IMR-90 (cell line): Measurements from ENCODE around the gene HSP90AB1. TPM values are rescaled to one million over a fixed set of nuclear protein-coding genes. Genes with fewer than 3 reads are reported as not detected.

Experiments used
- ATAC-seq: fragments of 200-7000 bp; cut with Tn5 transposase; 2 replicates; pipeline ENCODE4 v1.9.1; 2020; ENCODE audit warnings: low read depth, mild to moderate bottlenecking, moderate library complexity
- BruUV-seq: library from RNA; stranded (reverse); fragments of 400-500 nt; replicated peaks from 2 replicates; lab custom pipeline; 2021; lab: Mats Ljungman, UMichigan
- CTCF ChIA-PET: fragments of 300-600 bp; formaldehyde crosslinking; extraction: SDS; loops from one replicate; lab custom pipeline; 2021; ENCODE audit warnings: antibody characterized with exemption; lab: Yijun Ruan, JAX
- POLR2A ChIA-PET: fragments of 300-600 bp; sonication (Branson Sonifier 250); formaldehyde crosslinking; loops from one replicate; lab custom pipeline; 2022; ENCODE audit warnings: antibody characterized with exemption; ENCODE audit not compliant: unreplicated experiment; lab: Charles Lee
- DNase-seq: peaks from one replicate; pipeline ENCODE4 v3.0.0; 2013
- H2AFZ ChIP-seq: replicated peaks from 2 replicates; pipeline ENCODE3; 2013; ENCODE audit warnings: low read length, mild to moderate bottlenecking; ENCODE audit not compliant: poor library complexity
- H2AK5ac ChIP-seq: 2 replicates; pipeline ENCODE4 v1.6.1; 2013; ENCODE audit warnings: low read depth, low read length, inconsistent platforms
- H2AK9ac ChIP-seq: replicated peaks from 2 replicates; pipeline ENCODE3; 2013; ENCODE audit warnings: mild to moderate bottlenecking, low read depth, low read length, moderate library complexity; ENCODE audit not compliant: poor library complexity
- H2BK120ac ChIP-seq: 2 replicates; pipeline ENCODE4 v1.6.1; 2013; ENCODE audit warnings: low read depth, low read length, inconsistent platforms
- H2BK15ac ChIP-seq: 3 replicates; pipeline ENCODE4 v1.6.1; 2013; ENCODE audit warnings: low read depth, low read length, inconsistent platforms
- H2BK20ac ChIP-seq: 2 replicates; pipeline ENCODE4 v1.6.1; 2013; ENCODE audit warnings: low read depth, mild to moderate bottlenecking, inconsistent platforms, low read length, moderate library complexity
- H2BK5ac ChIP-seq: 2 replicates; pipeline ENCODE4 v1.6.1; 2013; ENCODE audit warnings: mild to moderate bottlenecking, low read depth, low read length, inconsistent platforms; ENCODE audit not compliant: poor library complexity, severe bottlenecking
- H3K14ac ChIP-seq: replicated peaks from 2 replicates; pipeline ENCODE4 v1.6.1; 2013; ENCODE audit warnings: low read depth, low read length, inconsistent platforms
- H3K18ac ChIP-seq: 2 replicates; pipeline ENCODE4 v1.6.1; 2013; ENCODE audit warnings: low read depth, low read length, control low read depth
- H3K23ac ChIP-seq: 2 replicates; pipeline ENCODE4 v1.6.1; 2013; ENCODE audit warnings: low read depth, low read length, inconsistent platforms
- H3K27ac ChIP-seq: 2 replicates; pipeline ENCODE4 v1.5.1; 2013; ENCODE audit warnings: mild to moderate bottlenecking, control low read depth, low read length; ENCODE audit not compliant: insufficient read depth
- H3K27me3 ChIP-seq: 2 replicates; pipeline ENCODE4 v1.6.1; 2013; ENCODE audit warnings: low read length; ENCODE audit not compliant: control insufficient read depth, insufficient read depth
- H3K36me3 ChIP-seq: 2 replicates; pipeline ENCODE4 v1.6.1; 2013; ENCODE audit warnings: low read length, mixed read lengths; ENCODE audit not compliant: control insufficient read depth, insufficient read depth
- H3K4ac ChIP-seq: 2 replicates; pipeline ENCODE4 v1.6.1; 2013; ENCODE audit warnings: low read depth, low read length, inconsistent platforms
- H3K4me1 ChIP-seq: 2 replicates; pipeline ENCODE4 v1.6.1; 2013; ENCODE audit warnings: low read length, mixed read lengths; ENCODE audit not compliant: control insufficient read depth, insufficient read depth
- H3K4me2 ChIP-seq: 2 replicates; pipeline ENCODE4 v1.6.1; 2013; ENCODE audit warnings: low read depth, mild to moderate bottlenecking, control low read depth, low read length, moderate library complexity
- H3K4me3 ChIP-seq: 2 replicates; pipeline ENCODE4 v1.5.1; 2013; ENCODE audit warnings: low read depth, mild to moderate bottlenecking, control low read depth, low read length, moderate library complexity; ENCODE audit not compliant: insufficient read depth
- H3K56ac ChIP-seq: 2 replicates; pipeline ENCODE4 v1.6.1; 2013; ENCODE audit warnings: low read length, inconsistent platforms; ENCODE audit not compliant: insufficient read depth; ENCODE audit errors: extremely low read depth
- H3K79me1 ChIP-seq, 2 experiments: 2 replicates each; pipeline ENCODE4 v1.6.1; 2013; ENCODE audit warnings: low read length in 2 of 2, inconsistent platforms in 1 of 2, low read depth in 1 of 2
- H3K9ac ChIP-seq: 2 replicates; pipeline ENCODE4 v1.6.1; 2013; ENCODE audit warnings: low read depth, low read length, control low read depth
- H3K9me1 ChIP-seq: 2 replicates; pipeline ENCODE4 v1.6.1; 2013; ENCODE audit warnings: low read length, inconsistent platforms; ENCODE audit not compliant: insufficient read depth
- H3K9me3 ChIP-seq: 2 replicates; pipeline ENCODE4 v1.6.1; 2013; ENCODE audit warnings: low read length; ENCODE audit not compliant: control insufficient read depth, insufficient read depth
- H4K20me1 ChIP-seq: 2 replicates; pipeline ENCODE4 v1.6.1; 2013; ENCODE audit warnings: low read length, inconsistent platforms; ENCODE audit not compliant: insufficient read depth
- H4K5ac ChIP-seq: 2 replicates; pipeline ENCODE4 v1.6.1; 2013; ENCODE audit warnings: mild to moderate bottlenecking, low read depth, low read length, control low read depth
- H4K8ac ChIP-seq, 2 experiments: 2 replicates each; pipeline ENCODE4 v1.6.1; 2013; ENCODE audit warnings: low read depth in 2 of 2, low read length in 2 of 2, control low read depth in 1 of 2, inconsistent platforms in 1 of 2
- H4K91ac ChIP-seq: 2 replicates; pipeline ENCODE4 v1.6.1; 2013; ENCODE audit warnings: low read depth, low read length, inconsistent platforms; ENCODE audit not compliant: insufficient read depth
- CEBPB ChIP-seq: IDR thresholded peaks from 2 replicates; pipeline ENCODE4 v1.6.1; 2012; ENCODE audit warnings: low read depth, low read length, improper control_type of control experiment
- CTCF ChIP-seq: conservative IDR thresholded peaks from 2 replicates; pipeline ENCODE4 v1.5.1; 2012; ENCODE audit warnings: mild to moderate bottlenecking, low read depth, low read length, improper control_type of control experiment
- RFX5 ChIP-seq: IDR thresholded peaks from 2 replicates; pipeline ENCODE4 v1.8.0; 2012; ENCODE audit warnings: low read depth, mild to moderate bottlenecking, low read length, moderate library complexity
- WGBS, 2 experiments: methylation state at CpG; one replicate each; pipeline versions ENCODE4 v1.1.5 to v1.1.7; 2013; ENCODE audit warnings: missing lambda C conversion rate in 2 of 2; ENCODE audit not compliant: insufficient read length in 1 of 2; ENCODE audit errors: extremely low coverage in 2 of 2; 5-methylcytosine and 5-hydroxymethylcytosine counted together
- dilution Hi-C: fragments of 300-500 bp; cut with HindIII; formaldehyde crosslinking; loops from one replicate; pipeline ENCODE4 v1.14.3; 2018; ENCODE audit warnings: low sequenced_read_pairs; ENCODE audit not compliant: unreplicated experiment
- in situ Hi-C: fragments of 300-500 bp; cut with MboI; formaldehyde crosslinking; loops from 3 replicates; pipeline ENCODE4 v1.14.3; 2019; ENCODE audit warnings: low sequenced_read_pairs, inconsistent platforms, mixed read lengths
- intact Hi-C: fragments of 100-400 bp; cut with micrococcal nuclease; formaldehyde crosslinking; loops from 2 replicates; pipeline ENCODE4 v1.10.0; 2022
- polyA plus RNA-seq, 3 experiments: library from polyadenylated mRNA; depleted of rRNA; stranded (reverse); fragments of >200 nt; gene quantifications; 2 replicates each; pipeline ENCODE4 v1.2.3, GENCODE V29; 2012; ENCODE audit warnings: low replicate concordance in 1 of 3
- total RNA-seq: library from RNA; depleted of rRNA; stranded (reverse); fragments of >200 nt; gene quantifications from 2 replicates; pipeline ENCODE4 v1.2.3, GENCODE V29; 2012

HSP90AB1 gene
- total and polyA plus RNA-seq, 2 of the 4 experiments (the other 2 are of a cell fraction), result 887 to 1,307 TPM

- in situ Hi-C loops, result no loop called here
- Histone ChIP-seq H2AK5ac (no peak overlapping the region), H4K5ac (no peak overlapping the region), H4K91ac (no peak overlapping the region), H2BK5ac (no peak overlapping the region), H2AFZ (no peak overlapping the region), H4K20me1 (no peaks in the 10 kb centered on the region), H2BK20ac (no peak overlapping the region), H2AK9ac (no peak overlapping the region), H3K4ac (no peak overlapping the region), H3K14ac (no peak overlapping the region), H3K9me1 (no peaks in the 10 kb centered on the region), H4K8ac (no peak overlapping the region), H3K27ac (no peak overlapping the region), H2BK15ac (no peak overlapping the region), H3K56ac (no peak overlapping the region), H3K9me3 (no peaks in the 10 kb centered on the region), H3K79me1 (no peaks in the 10 kb centered on the region), H3K27me3 (peaks cover 20% of the 10 kb centered on the region), H3K4me2 (no peak overlapping the region), H3K36me3 (no peaks in the 10 kb centered on the region), H3K9ac (no peak overlapping the region), H2BK120ac (no peak overlapping the region), H3K4me1 (no peaks in the 10 kb centered on the region), H3K4me3 (no peak overlapping the region), H3K23ac (no peak overlapping the region), H3K18ac (no peak overlapping the region)
- ATAC-seq (no peak), DNase-seq (no peak)
- no TSS peak for BruUV-seq
- intact Hi-C loops, result no loop called here
- no CpG with 5 or more reads among the region's 3 CpGs for WGBS, 2 experiments
- ChIA-PET POLR2A (no interaction called here), CTCF (no interaction called here)
- dilution Hi-C loops, result no loop called here
- no peak for TF ChIP-seq RFX5
- TF ChIP-seq CTCF, result no peak
- no peak for TF ChIP-seq CEBPB
These were observed 48.2 kb upstream of the HSP90AB1 start for GRCh38 chr6:44198684-44199083.
